ENCODE data around the gene YPEL2. TPM values are rescaled to one million over a fixed set of nuclear protein-coding genes. Genes with fewer than 3 reads are reported as not detected.

YPEL2 gene
- polyA plus RNA-seq, 1 experiment = 9.2 TPM

DNA sequence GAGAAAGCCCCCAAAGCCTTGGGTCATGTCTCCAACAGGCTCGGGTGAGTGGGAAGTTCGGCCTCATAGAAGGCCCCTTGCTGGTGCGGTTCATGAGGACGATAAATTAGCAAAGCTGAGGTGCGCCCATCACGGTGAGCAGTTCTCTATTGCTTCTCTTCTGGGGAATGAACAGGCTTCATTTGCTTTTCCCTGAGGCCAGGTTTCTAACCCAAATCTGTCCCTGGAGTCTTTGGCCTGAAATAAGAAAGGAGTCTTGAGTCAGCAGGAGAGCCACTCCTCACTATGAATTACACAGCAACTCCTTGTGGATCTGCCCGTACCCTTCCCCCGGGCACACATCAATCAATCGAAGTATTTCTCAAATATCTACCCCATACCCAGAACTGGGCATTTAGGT, 94.6 kb downstream of the YPEL2 start:
- no peak for DNase-seq (ENCODE audit: low read depth)
- TF ChIP-seq, protein P1, sequence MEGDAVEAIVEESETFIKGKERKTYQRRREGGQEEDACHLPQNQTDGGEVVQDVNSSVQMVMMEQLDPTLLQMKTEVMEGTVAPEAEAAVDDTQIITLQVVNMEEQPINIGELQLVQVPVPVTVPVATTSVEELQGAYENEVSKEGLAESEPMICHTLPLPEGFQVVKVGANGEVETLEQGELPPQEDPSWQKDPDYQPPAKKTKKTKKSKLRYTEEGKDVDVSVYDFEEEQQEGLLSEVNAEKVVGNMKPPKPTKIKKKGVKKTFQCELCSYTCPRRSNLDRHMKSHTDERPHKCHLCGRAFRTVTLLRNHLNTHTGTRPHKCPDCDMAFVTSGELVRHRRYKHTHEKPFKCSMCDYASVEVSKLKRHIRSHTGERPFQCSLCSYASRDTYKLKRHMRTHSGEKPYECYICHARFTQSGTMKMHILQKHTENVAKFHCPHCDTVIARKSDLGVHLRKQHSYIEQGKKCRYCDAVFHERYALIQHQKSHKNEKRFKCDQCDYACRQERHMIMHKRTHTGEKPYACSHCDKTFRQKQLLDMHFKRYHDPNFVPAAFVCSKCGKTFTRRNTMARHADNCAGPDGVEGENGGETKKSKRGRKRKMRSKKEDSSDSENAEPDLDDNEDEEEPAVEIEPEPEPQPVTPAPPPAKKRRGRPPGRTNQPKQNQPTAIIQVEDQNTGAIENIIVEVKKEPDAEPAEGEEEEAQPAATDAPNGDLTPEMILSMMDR (IDR thresholded peaks at IDR 0.05; ENCODE audit: insufficient read depth, low read depth, low read length) = no peak
- Histone ChIP-seq H3K4me3 (ENCODE audit: low read depth, low read length) (no peak overlapping the region), H3K36me3 (ENCODE audit: control insufficient read depth, insufficient read depth, low read length) (no peaks in the 10 kb centered on the region), H3K27me3 (ENCODE audit: control insufficient read depth, insufficient read depth, low read length) (no peaks in the 10 kb centered on the region)
- ChIA-PET CTCF (interaction anchor here (1.4 to 2.5 kb wide), 4 partner anchors 11 to 109 kb away, joined by 4 to 9 read pairs (median 6); no protein-coding TSS in a partner anchor), POLR2A (no interaction called here)

DNA sequence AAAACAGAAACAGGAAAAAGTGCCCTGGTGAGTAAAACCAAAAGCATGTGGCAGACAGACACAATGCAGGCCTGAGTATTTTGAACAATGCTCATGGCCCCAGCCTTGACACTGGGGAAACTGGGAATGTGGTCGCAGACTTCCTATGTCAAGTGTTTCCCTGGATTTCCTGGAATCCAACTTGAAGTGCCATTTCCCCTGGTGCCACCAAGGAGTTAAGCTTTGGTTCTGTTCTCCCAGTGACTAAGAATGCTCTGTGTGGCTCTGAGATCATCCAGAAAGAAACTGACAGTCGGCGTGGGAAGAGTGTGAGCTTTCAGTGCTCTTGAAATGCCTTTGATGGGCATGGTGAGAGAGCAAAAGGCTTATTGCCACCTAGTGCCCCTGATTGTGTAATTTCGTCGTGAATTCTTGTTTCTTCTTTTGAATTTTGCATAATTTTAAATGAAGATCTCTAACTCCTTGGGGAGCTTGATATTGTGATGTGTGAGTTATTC, 96.0 kb downstream of the YPEL2 start:
- Histone ChIP-seq H3K27me3 (ENCODE audit: control insufficient read depth, insufficient read depth, low read length) (no peaks in the 10 kb centered on the region), H3K36me3 (ENCODE audit: control insufficient read depth, insufficient read depth, low read length) (no peaks in the 10 kb centered on the region), H3K4me3 (ENCODE audit: low read depth, low read length) (no peak overlapping the region)
- TF ChIP-seq, protein P1 (IDR thresholded peaks at IDR 0.05; ENCODE audit: insufficient read depth, low read depth, low read length) = no peak
- no peak for DNase-seq (ENCODE audit: low read depth)
- CTCF ChIA-PET = interaction anchor here (0.5 to 2.5 kb wide), 6 partner anchors 12 to 98 kb away, joined by 4 to 14 read pairs (median 5); no protein-coding TSS in a partner anchor
- POLR2A ChIA-PET = no interaction called here

DNA sequence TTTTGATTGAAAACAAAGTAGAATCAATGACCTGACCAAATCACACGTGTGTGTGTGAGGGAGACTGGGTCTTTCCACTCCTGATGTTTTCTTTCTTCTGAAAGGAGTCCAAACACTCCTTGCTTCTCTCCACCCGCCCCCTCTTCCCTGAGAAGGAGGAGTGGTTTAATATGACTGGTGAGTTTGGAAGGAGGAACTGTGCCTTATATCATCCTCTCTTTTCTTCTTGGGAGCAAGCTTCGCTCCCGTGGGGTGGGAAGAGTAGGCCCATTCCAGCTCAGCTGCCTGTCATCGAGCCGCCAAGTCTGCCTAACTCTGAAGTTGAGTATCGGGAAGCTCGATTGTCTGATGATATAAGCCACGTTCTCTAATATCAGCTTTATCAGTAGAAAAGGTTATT, 96.5 kb downstream of the YPEL2 start:
- no peaks in the 10 kb centered on the region for H3K27me3 ChIP-seq (ENCODE audit: control insufficient read depth, insufficient read depth, low read length)
- H3K36me3 ChIP-seq (ENCODE audit: control insufficient read depth, insufficient read depth, low read length) = no peaks in the 10 kb centered on the region
- TF ChIP-seq, protein P1 (IDR thresholded peaks at IDR 0.05; ENCODE audit: insufficient read depth, low read depth, low read length) = no peak
- H3K4me3 ChIP-seq (ENCODE audit: low read depth, low read length) = no peak overlapping the region
- POLR2A ChIA-PET = no interaction called here
- no peak for DNase-seq (ENCODE audit: low read depth)
- CTCF ChIA-PET = interaction anchor here (0.8 to 2.5 kb wide), 5 partner anchors 11 to 98 kb away, joined by 3 to 14 read pairs (median 5); no protein-coding TSS in a partner anchor

DNA sequence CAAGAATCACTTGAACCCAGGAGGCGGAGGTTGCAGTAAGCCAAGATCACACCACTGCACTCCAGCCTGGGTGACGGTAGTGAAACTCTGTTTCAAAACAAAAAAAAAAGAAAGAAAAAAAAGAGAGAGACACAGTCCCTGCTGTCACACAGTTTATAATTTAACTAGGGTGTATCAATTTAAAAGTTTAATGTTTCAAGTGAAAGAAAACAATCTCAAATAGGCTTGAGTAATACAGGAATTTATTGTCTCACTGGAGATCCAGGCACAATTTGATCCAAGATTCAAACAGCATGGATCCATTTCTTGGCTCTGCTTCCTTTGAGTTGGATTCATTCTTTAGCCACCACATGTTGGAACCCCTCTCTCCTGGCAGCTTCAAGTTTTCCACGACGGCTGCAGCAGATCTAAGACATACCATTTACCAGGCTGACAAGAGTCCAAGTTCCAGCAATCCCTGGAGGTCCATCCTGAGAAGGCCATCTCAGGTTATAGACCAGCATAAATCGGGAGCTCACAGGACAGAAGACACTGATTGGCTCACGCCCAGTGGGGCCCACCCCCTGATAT, 97.5 kb downstream of the YPEL2 start:
- no peaks in the 10 kb centered on the region for H3K36me3 ChIP-seq (ENCODE audit: control insufficient read depth, insufficient read depth, low read length)
- H3K4me3 ChIP-seq (ENCODE audit: low read depth, low read length) = no peak overlapping the region
- no peak for DNase-seq (ENCODE audit: low read depth)
- TF ChIP-seq, protein P1 (IDR thresholded peaks at IDR 0.05; ENCODE audit: insufficient read depth, low read depth, low read length) = no peak
- H3K27me3 ChIP-seq (ENCODE audit: control insufficient read depth, insufficient read depth, low read length) = no peaks in the 10 kb centered on the region
- POLR2A ChIA-PET = no interaction called here
- CTCF ChIA-PET = interaction anchor here (1.0 to 2.5 kb wide), 5 partner anchors 10 to 99 kb away, joined by 4 to 14 read pairs (median 5); no protein-coding TSS in a partner anchor

DNA sequence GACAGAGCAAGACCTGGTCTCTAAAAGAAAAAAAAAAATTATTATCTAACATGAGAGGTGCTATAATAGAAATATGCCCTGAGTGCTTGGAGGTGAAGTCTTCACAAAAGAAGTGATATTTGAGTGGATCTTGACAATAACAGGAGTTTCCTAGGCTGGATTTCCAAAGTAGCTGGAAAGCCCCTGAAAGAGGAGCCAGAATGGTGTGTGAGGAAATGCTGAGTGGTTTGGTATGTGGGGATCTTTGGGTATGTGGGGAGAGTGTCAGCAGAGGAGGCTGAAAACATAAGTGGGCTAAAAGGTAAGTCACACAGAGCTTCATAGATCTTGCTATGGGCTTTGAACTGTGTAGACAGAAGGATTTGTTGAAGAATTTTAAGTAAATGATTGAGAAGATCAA, 100.1 kb downstream of the YPEL2 start:
- CTCF ChIA-PET = interaction anchor here (1.1 to 3.9 kb wide), 5 partner anchors 8 to 120 kb away, joined by 3 to 12 read pairs (median 7); no protein-coding TSS in a partner anchor
- no peak for DNase-seq (ENCODE audit: low read depth)
- POLR2A ChIA-PET = no interaction called here
- TF ChIP-seq, protein P1 (IDR thresholded peaks at IDR 0.05; ENCODE audit: insufficient read depth, low read depth, low read length) = no peak
- Histone ChIP-seq H3K36me3 (ENCODE audit: control insufficient read depth, insufficient read depth, low read length) (no peaks in the 10 kb centered on the region), H3K4me3 (ENCODE audit: low read depth, low read length) (no peak overlapping the region), H3K27me3 (ENCODE audit: control insufficient read depth, insufficient read depth, low read length) (no peaks in the 10 kb centered on the region)

All from BJ (cell line).